CMK (cell line): ENCODE measurements around the gene IPO9.
"Not testable (repeated sequence)": the region's sequence is repeated elsewhere in the genome, so short reads cannot be mapped to it uniquely, and the experiment has no call there.

Experiments used
- DNase-seq: peaks from one replicate; pipeline ENCODE4 v3.0.0-alpha.2; 2010; ENCODE audit warnings: low read depth

Gene IPO9

DNA sequence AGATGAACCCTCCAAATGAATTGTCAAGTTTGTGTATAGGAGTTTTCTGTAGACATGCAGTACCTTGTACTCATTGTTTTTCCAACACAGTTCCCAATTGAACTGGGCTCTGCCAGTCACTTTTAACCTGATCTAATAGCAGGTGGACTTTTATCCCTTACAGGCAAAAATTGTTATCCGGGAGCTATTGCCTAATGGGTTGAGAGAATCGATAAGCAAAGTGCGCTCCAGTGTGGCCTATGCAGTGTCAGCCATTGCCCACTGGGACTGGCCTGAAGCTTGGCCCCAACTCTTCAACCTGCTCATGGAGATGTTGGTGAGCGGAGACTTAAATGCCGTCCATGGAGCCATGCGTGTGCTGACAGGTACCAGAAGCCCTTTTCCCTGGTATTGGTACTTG lies 19.3 kb downstream of the IPO9 start:
- DNase-seq, result no peak

DNA sequence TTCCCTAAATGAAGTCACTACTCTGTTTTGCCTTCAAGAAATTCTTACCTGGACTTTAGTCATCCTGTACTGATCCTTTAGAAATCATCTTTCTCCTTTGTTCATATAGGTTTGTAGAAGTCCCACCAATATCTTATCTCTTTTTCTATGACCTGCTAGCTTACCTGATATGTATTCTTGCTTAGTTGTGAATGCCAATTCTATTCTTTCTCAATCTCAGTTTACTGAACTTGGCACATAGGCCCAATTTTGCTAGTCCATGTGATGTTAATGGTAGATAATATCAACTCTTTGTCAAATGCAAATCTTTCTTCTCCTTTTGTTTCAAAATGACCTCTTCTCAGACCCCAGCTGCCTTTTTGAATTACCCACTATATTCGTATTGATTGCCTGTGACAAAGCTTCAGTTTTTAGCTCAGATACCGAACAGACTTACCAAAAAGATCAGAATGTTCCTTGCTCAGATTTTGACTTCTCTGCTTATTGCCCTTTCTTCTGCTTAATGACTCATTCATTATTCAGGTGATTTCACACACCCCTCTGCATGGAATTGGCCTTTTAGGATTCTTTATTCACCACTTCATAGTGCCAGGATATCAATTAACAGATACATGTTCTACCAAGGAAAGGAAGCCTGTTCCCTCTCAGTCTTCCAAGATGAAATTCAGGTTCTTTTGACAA lies 20.6 kb downstream of the IPO9 start:
- no peak for DNase-seq

DNA sequence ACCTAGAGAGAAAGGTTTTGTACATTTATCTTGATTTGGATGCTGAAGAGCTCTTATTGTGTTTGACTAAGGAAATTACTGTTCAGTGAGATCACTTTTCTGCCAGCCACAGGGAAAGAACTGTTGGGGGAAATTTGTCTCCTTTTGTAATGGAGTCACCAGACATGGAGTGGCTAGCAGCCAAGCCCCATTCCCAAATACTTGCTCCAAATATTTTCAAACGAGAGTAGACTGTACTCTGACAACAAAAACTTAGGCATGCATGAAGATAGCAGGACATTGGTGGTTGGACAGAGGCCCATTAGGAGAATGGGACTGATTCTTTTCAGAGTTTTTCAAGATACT lies 21.1 kb downstream of the IPO9 start:
- DNase-seq, result no peak

GRCh38 chr1:201851949-201852348 lies 23.0 kb downstream of the IPO9 start:
- no peak for DNase-seq

- DNase-seq, result not testable (repeated sequence)
These were observed 27.8 kb downstream of the IPO9 start for GRCh38 chr1:201856722-201857121.

GRCh38 chr1:201859424-201859823 lies 30.5 kb downstream of the IPO9 start:
- DNase-seq, result no peak

DNA sequence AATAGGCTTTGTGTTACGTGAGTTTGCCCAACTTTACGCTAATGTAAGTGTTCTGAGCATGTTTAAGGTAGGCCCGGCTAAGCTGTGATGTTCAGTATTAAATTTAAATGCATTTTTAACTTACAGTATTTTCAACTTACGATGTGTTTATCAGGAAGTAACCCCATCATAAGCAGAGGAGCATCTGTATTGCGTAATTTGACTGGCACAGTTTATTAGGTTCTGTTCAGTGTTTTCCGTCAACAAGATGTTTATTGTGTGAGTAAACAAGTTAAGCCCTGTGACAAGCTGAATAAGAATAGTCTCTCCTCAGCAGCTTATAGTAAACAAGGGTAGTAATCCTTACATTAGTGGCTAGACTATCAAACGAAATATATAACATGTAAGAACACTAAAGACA lies 32.5 kb downstream of the IPO9 start:
- DNase-seq, result no peak

GRCh38 chr1:201870397-201870796 lies 41.4 kb downstream of the IPO9 start:
- no peak for DNase-seq

DNA sequence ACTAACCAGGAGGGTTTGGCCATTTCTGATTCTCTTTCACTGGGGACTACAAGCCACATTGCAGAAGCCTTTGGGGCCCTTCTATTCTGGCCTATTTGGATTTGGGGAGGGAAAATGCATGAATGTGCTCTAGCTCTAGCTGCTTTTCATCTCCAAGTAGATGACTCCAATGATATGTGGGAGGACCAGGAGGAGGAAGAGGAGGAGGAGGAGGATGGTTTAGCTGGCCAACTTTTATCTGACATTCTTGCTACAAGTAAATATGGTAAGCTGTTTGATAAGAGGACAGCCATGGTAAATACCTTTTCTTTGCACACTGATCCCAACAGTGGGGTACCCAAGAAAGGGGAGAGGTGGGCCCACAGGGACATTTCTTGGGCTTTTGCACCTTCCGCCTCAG lies 45.7 kb downstream of the IPO9 start:
- DNase-seq, result no peak

- DNase-seq, result no peak
These were observed 47.3 kb downstream of the IPO9 start for GRCh38 chr1:201876148-201876818.

DNA sequence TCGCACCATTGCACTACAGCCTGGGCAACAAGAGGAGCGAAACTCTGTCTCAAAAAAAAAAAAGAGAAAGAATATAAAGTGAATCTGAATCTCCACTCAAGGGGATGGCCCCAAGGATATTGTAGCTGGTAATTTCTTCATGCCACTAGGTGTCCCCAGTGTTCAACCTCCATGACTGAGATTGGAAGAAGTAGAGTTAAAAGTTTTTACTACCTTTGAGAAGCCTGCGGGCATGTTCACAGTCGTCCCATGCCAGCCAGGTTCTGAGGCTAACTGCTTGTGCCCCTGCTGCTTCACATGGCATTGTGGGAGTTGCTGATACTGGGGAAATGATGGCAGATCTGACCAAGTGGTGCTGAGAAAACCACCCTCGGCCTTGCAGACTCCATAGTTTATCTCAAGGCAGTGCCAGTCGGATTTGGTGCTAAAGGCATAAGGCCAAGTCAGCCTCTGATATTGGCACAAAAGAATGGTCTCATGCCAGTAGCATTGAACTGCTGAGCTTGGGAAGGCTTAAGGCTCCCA lies 49.0 kb downstream of the IPO9 start:
- DNase-seq, result no peak

GRCh38 chr1:201880928-201881571 lies 52.1 kb downstream of the IPO9 start:
- no peak for DNase-seq

DNA sequence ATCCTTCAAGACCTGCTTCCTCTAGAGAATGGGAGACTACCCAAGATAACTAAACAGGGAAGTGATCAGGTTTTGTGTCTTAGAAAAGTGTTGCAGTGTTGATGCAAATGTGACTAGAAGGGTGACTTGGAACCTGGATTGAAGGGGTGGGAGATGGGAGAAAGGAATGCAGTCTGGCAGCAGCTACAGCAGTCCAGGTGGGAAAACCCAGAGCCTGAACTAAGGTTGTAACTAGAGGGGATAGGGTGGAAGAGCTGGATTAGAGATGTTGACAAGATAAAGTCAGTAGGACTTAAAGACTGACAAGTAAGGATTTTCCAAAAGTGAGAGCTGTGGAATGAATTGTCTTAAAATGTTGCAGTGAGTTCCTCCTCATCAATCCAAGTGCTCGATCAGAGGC lies 52.7 kb downstream of the IPO9 start:
- no peak for DNase-seq

DNA sequence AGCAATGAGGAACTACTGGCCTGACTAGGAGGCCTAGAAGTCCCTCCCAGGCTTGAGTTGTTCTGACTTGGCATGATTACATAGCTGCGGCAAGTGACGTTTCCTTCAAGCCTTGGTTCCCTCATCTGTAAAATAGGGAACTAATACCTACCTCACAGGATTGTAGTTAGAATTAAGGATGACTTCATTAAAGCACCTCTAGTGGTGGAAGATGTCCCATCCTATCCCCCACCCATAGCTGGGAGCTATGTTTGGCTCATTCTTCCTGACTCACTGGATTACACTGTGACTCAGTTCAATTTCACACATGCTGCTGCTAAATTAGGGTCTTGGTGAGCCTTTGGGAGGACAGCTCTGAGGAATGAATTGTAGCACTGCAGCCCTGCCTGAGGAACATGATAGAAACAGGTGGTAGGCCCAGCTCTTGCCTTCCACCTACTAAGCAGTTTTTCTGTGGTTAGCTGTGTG lies 53.7 kb downstream of the IPO9 start:
- DNase-seq, result no peak

- no peak for DNase-seq
These were observed 54.3 kb downstream of the IPO9 start for GRCh38 chr1:201883266-201883665.

DNA sequence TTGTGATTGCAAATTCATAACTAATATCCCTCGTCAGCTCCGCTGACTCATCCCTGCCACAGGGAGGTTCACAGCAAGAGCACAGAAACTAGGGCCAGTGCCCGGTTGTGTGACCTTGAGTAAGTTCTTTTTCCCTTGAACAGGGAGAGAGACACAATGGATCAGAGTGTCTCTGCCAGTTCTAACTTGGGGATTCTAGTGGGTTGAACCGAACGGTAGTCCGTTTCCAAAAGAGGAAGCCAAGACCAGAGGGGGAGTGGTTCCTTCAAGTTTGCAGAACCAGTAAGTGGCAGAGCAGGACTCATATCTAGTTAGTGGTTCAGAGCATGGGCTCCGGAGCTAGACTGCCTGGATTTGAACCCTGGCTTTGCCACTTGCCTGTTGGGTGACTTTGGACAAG lies 54.8 kb downstream of the IPO9 start:
- DNase-seq, result no peak

GRCh38 chr1:201884425-201884824 lies 55.5 kb downstream of the IPO9 start:
- DNase-seq, result no peak

GRCh38 chr1:201885531-201886075 lies 56.6 kb downstream of the IPO9 start:
- no peak for DNase-seq

- no peak for DNase-seq
These were observed 57.3 kb downstream of the IPO9 start for GRCh38 chr1:201886103-201886885.

- no peak for DNase-seq
These were observed 58.3 kb downstream of the IPO9 start for GRCh38 chr1:201887116-201887866.
